ENCODE results near the gene SPX.

- no peak for TF ChIP-seq CTCF (IDR thresholded peaks at IDR 0.05; ENCODE audit: low read length)
- TF ChIP-seq EZH2 (IDR thresholded peaks at IDR 0.05; ENCODE audit: borderline replicate concordance, low read length): no peak
Observed at GRCh38 chr12:21542403-21542802, 16.3 kb downstream of the SPX start.
